Brain pericyte (primary cell): ENCODE data around the gene EFNA5.

Experiments
- DNase-seq: peaks from one replicate; pipeline ENCODE4 v3.0.0-alpha.2; 2012; ENCODE audit warnings: low read depth, low spot score

EFNA5 gene

DNA sequence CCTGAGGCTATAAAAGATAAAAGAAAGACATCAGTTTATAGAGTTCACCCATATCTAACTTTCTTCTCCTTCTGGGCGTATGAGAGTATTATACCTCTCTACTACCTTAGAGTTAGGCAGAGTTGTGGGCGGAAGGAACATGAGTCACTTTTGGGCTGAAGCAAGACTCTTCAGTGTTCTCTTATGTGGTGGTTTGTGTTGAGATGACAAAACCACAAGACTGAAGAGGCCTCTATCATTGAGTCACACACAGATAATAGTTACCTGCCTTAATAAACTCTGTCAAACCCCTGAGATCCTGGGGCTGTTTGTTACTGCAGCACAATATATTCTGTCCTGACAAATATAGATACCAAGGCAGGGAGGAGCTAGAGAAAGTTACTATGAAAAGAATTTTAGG lies 184.2 kb downstream of the EFNA5 start:
- no peak for DNase-seq

DNA sequence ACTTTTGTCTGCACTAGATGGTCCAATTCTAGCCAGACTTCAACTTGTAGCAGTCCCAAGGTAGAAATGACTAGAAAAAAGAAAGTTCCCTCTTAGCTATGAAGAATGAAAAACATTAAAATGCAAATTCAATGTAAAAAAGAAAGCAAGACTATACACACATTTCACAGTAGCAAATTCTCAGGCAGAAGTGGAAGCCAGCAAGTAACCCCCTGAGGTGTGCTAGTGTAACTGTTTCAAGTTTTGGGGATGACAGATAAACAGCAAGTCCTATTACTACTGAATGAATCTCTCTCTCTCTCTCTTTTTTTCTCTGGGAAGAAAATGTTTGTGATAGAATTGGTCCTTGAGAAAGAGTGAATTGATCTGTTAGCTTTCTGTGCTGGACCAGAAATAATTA lies 185.6 kb downstream of the EFNA5 start:
- DNase-seq = no peak

DNA sequence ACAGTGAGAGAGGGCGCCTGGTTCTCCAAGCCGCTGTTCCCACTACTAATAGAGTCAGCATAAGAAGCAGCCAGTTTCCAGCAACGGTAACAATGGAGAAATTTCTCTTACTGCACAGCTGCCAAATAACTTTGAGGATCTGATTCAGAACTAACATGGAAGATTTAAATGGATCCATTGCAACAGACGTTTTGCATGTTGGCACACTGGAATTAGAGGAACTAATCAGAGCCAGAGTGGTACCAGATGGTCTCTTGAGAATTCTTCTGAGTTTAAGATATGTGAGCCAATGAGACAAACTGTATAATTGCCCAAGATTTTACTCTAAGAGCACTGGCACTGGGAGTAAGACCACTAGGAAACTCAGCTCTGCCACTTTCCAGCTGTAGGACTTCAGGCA lies 186.5 kb downstream of the EFNA5 start:
- no peak for DNase-seq

DNA sequence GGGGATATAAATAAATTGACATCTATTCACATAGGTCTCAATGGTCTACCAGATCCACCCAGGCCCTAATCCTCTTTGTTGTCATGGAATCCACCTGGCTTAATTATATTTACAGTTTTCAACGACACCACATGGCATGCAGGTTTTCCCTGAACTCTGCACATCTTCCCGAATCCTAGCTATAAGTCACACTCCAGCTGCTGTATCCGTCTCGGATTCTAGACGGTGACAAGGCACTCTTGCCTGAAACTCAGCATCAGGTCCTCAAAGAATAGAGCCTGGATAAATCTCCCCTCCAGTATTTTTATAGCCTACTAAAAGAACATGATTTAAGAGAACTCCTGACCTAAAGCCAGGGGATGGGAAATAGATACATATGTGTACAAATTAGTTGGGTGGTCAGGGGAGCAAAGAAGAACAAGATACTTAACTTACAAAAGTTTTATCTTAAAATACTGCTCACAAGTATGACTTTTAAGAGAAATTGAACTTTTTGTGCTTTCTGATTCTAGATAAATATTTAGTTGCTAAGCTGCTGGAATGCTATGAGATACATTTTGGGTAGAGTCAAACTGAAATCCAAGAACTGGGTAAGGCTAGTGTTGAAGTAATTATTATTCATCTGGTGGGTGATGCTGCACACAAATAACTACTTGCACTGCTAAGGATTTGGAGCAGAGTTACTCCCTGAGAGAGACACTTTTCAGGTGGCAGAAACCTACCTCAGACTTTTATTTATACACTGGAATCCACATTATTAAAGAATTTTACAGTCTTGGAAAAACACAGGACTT lies 187.3 kb downstream of the EFNA5 start:
- no peak for DNase-seq

DNA sequence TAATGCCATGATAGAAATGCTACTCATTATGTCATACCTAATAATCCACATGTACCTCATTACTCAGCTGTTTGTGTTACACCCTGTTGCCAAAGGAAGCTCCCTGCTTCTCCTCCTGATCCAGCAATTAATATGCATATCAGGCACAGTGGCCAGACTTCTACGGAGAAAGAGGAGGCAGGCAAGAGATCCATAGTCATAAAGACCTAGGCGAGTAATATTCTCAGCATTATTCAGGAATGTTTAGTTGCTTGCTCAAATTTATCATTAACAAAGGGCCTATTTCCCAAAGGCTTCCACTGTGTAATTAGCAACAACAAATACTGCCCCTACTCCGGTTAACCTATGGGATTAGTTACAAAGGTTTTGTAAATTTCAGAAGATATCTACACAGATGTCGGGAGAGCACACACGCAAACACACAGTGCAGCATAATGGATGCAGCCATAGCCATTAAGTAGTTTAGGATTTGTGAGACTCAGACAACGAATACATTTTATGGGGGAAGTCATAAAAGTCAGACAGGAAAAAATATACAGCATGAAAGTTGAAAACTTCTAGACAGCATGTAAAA lies 192.6 kb downstream of the EFNA5 start:
- DNase-seq = no peak

DNA sequence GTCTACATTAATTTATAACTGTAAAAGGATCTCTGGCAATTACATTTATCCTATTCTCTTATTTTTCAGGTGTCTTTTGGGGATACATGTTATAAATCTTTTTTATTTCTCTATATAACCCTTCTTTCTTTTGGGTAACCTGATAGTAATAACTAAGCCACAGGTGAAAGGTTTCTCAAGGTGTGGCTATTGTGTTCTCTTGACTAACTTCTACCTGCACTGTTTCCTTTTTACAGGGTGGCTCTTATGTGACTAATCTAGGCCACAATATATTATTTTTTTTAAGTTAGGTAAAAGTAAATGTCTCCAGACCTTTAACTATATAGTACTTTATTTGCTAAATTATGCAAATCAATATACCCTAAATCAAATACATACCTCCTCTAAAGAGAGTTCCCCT lies 193.2 kb downstream of the EFNA5 start:
- no peak for DNase-seq

DNA sequence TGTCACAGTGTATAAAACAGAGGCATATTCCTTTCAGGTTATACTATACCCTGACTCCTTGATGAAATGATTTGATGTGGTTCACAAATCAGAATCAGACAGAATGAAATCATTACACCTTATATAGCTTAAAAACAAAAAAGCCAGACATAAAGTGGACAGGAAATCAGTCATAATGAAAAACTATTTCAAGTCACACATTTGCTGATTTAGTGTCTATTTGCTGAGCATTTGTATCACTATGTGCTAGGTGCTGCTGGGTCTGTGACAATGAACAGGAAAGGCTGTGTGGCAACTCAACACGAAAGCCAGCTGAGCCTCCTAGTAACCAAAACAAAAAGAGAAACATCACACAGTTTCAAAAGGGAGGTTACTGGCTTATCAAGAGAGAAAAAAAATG lies 194.0 kb downstream of the EFNA5 start:
- DNase-seq = no peak

DNA sequence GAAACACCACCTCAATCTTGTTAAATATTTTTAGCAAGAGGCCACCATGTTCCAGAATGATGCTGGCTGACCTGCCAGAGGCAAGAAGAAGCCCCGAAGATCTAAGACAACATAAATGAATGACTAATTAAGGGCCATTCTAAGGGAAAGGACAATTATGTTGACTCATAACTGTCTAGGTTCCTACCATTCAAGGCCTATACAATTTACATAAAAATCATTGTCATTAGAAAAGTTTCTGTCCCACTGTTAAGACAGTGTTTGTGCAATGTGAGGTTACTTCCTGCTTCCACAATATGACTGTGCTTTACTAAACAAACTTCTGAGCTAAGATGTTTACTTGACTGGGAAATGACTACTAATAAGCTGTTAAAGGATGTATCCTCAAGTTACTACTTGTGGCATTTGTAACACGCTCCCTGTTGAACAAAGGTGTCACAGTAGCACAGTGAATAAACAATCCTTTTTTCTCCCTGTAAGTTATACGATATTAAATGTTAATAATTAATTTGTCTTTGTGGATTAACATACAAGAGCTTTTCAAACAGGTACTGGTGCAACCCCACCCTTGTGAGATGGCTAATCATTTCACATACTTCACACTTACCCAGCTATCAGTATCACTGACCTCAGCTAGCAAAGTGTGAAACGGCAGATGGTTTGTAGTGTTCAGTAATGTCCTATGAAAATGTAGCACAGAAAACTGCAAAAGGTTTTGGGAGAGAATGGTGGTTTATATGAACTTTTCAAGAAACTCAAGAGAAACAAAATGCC lies 195.8 kb downstream of the EFNA5 start:
- DNase-seq = no peak

DNA sequence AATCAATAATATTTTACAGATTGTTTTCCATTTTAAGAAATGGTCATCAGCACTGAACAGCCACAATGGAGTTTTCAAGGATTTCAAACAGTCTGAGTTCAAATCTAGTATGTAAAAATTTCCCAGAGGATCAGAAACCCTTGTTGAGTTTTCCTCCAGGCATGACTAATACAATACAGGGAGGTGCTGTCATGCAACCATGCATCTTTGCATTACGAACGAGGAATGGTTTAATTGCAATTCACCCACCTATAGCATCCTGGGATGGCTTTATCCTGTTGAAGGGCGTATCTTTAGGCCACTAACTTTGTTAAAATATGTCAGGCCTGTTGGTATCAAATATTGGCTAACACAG lies 196.4 kb downstream of the EFNA5 start:
- DNase-seq = no peak

DNA sequence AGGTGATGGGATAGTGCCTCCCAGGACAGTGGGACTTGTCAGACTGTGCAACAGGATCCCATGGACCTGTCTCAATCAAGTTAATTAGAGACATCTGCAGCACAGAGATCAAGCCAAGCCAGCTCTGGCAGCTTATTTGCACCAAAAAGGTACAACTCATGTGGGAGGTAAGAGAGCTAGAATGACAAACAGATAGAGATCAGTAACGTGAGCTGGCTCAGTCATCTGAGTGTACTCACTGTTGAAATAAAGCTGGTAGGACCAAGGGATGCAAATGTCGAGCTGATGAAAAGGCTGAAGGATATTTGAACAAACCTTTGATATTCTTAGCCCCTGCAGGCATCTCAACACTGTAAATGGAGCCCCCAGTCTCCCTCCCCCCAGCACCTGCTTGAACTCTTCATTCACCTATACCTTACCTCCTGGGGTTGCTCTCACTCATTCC lies 198.1 kb downstream of the EFNA5 start:
- no peak for DNase-seq

DNA sequence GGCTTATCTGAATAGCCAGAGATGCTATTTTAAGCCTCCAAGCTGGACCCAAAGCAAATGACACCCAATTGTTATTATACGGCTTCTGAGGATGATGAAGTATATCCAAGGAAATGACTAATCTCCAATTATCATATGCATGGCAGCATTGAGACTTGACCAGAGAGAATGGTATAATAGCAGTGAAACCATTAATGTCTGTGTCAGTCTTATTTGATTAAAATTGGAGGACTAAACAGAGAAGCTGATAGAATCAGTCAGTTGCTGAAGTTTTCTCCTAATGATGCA lies 200.5 kb downstream of the EFNA5 start:
- DNase-seq = no peak

DNA sequence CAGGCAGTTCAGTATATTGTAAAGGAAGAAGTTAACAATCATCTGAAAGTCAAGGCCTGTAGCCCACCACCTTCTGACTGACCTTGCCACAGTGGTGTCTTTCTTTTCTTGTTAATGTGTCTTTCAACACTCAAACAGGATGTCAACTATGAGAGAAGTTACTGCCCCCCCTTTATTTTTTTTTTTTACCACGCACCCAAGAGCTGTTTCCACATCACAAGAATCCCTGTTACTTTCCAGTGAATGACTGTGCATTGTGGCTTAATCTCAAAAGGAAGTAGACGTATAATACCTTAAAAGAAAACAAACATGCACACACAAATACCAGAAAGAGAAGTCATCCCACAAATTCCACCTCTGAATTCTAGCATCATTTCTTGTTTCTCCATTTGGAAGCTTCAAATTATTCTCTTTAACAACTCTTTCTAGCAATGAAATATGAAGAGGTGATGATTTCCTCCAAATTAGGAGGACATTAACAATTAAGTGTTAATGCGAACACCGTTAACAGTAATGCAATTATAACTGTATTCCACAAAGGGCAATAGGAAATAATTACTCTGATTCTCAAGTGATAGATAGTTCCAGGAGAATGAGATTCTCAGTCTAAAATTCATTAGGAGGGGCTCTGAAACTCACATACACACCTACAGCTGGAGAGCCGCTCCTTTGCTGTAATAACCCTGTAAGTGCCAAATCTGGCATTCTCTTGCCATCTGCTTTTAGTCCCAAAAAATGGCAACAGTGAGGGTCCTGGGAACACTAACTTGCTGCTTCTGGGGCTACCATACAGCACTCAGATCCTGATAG lies 201.0 kb downstream of the EFNA5 start:
- no peak for DNase-seq

DNA sequence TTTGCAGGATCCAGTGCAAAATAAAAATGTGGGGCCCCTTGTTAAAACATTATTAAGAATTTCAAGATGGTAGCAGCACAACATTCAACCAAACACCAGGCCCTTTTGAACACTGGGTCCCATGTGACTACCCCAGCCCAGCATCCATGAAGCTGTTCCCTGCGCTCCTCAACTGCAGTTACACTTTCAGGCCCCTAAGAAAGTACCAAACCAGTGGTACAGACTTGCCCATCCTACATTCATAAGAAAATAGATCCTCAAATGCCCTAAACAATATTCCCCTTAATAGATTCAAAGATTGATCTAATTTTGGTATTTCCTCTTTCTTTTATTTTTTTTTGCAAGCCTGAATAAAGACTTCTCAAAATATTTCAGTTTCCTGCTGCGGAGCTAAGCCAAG lies 201.7 kb downstream of the EFNA5 start:
- DNase-seq = no peak

DNA sequence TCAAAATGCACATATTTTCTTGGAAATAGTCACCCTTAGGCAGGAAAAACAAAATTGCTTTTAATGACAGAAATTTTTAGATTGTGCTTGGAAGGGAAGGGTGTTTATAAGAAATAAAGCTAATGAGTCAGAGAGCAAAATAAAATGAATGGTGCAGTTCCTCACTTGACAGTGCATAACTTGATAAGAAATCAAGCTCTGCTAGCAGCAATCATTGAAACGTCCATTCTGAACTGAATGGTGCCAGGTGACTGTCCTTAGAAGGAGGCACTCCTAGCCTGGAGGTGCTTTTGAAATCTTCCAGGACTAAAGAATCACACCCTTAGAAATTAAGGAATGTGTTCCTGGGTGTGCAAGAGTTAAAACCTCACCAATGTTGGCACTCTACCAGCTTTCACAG lies 202.5 kb downstream of the EFNA5 start:
- no peak for DNase-seq

DNA sequence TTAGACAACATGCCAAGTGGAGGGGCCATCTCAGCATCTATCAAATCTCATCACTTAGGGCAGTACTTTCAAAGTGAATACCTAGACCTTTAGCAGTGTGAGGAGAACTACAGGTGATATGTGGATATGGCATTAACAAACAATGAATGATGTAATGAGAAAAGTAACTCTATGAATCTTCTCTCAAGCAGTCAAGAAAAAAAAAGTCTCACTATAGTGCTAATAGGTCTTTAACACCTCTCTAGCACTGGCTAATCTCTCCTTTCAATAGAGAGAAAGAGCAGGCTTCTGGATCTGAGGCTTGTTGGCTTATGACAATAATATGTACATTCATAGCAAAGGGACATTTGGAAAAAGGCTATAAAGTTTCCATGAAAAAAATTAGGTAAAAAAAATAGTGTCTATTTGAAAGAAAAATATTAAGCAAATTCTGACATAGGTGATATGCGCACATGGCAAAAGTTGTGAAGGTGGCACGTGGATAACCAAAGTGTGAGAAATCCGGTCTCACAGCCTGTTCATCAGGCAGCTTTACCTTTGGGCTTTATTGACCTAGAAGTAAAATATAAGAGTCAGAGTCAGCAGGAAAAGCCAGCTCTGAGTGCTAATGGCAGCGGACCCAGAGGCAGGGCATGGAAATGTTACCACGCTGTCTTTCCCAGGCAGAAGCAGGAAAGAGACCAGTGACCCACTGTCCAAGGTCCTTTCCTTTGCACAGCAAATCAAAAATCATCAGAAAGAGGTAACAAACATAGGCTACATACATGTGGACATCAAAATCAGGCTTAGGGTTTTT lies 203.4 kb downstream of the EFNA5 start:
- DNase-seq = no peak

DNA sequence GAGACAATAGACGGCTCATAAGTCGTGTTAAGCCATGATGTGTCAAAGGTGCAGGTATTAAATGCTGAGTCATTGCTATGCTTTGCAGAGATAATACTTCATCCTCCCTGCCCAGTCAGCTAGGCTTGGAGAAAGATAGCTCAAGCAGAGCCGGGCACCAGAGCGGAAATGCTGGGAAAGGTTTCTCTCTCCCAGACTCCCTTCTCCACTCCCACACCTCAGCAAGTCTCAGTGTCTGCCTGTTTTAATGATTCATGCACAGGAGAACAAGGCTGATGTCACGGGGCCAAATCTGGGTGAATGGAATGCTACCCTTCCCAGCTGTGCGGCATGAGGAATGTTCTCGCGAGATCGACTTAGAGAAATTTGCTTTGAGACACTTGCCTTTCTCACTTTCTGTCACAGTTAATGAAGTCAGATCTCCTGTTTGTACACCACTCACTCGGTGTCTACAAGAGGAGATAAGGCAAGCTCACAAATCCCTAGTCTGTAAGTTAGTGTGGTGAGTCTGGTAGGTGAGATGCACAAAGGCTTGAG lies 204.4 kb downstream of the EFNA5 start:
- DNase-seq = no peak

DNA sequence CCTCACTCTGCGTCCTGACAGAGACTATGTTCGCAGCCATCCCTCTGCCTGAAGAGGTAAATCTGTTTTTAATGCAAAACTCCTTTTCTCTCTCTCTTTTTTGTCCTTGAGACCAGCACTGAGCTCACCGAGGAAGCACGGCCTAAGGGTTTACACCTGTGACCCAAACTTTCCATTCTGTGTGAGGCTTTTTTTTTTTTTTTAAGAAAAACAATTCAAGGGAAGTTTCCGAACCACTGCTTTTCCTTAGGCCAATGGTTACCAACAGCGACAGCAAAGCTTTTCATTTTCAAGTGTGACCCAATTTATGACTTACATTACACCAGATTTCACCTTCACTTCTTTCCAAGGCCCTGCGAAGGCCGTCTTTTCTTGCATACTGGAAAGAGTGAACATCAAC lies 205.9 kb downstream of the EFNA5 start:
- DNase-seq = no peak

DNA sequence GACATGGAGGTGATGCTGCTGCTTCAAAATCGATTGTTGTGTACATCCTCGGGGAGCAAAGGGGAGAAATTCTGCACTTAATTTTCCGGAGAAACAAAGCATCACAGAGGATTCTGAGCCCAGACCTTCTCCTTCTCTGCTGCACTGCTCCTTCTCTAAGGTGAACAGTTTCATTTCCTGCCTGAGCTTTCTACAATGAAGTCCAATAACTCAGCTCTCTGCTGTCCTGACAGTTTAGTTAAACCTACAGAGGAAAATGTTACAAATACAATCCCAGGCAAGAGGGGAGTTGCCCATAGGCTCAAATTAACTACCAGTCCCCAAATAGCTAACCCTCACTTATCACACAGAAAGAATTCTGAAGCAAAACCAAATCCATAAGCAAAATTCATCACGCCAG lies 206.3 kb downstream of the EFNA5 start:
- no peak for DNase-seq

DNA sequence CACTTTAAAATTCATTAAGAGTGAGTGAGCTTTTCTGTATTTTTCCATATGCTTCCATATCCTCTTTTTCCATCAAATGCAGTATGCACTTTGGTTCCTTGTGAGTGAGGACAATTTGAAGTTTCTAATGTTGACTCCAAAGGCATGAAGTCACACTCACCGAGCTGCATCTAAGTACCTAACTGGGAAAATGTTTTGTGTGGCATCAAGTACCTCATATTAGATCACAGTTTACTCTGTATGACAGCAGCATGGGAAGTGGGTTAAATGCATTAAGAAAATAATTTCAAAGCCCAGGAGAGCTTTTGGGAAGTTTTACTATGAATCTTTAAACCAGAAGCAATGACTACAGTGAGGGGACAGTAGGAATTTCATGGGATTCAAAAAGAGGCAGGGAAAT lies 207.0 kb downstream of the EFNA5 start:
- DNase-seq = no peak

DNA sequence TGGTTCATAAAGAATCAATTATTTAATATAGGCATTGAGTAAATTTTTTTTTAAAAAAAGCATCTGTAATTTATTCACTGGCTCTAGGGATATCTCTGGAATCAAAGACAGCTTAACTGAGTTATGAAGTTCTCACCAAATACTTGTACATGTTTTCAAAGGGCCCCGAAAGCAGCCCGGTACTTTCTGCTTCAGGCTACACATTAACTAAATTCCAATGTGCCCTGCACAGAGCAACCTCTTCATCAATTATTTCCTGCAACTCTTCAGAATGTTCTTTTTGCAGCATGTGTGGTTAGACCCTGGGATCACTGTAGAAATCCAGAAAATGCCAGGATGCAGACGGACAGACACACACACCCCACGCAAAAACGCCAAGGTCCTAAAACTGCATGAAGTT lies 209.0 kb downstream of the EFNA5 start:
- DNase-seq = no peak

DNA sequence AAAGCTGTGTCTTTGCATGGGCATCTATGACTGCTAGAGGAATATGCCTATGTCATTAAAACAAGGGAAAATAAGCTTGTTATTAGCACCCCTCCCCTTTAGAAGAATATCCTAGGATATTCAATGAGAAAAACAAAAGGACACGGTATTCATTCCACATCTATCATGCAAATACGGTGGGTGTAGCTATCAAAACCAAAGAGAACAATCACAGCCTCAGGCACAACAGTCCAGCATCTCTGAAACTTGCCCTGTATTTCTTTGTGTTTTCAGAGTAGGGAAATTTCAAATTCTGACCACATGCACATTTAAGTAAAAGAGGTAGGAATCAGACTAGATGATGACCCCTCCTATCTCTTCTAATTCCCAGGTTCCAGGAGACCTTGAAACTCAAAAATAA lies 209.9 kb downstream of the EFNA5 start:
- DNase-seq = no peak
